CD4-positive, alpha-beta T cell treated with Interleukin-21 for 1 hour (primary cell): ENCODE results near the gene GATA6.

Source experiments
- DNase-seq: peaks from one replicate; pipeline ENCODE4 v3.0.0-alpha.2; 2020

Gene GATA6

DNA sequence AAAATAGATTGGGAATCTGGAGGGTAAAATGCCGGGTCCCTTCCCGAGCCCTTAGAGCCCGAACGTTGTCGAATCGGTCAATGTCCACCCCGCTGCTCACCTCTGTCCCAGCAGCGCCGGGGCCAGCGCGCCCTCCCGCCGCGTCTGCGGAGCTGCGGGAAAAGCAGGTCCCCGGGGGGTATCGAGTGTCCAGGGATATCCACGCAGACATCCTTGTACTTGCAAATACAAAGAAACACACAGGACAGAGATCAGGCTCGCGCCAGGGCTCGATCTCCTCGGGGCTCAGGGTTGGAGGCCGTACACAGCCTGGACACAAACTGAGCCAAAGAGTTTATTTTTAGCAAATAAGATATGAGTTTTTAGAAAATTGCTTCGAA lies 2.3 kb upstream of the GATA6 start:
- DNase-seq = no peak

DNA sequence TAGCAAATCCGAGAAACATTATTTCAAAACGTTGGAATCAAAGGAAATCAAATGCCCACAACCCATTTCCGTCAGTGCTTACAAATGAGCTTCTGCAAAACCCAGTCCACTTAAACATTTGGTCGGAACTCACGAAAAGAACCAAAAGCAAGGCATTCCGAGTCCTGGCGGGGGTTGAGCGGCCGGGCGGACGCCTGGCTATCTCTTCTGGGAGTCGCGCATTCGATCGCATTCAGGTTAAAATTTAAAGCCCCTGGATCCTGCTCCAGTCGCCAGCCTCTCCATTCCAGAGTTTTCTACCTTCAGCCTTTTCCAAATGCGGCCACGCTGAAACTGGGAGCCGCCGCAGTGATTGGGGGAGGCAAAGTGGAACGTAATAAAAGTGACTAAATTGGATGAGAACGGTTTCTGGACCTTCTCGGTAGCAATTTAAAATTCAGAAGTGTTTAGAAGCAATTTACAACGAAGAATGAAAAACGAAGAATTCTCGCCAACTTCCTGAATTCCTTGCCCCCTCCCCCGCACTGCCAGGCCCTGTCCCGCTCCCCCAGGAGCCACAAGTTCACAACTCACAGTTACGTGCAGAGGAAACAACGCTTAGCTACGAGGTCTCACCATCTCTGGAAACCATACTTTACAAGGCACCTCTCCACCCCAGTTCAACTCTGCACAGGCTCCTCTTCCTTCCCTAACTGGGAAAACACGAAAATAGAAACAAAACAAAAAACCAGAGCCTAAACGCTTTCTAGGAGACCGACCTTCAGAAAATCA lies 1.7 kb upstream of the GATA6 start:
- DNase-seq = no peak

DNA sequence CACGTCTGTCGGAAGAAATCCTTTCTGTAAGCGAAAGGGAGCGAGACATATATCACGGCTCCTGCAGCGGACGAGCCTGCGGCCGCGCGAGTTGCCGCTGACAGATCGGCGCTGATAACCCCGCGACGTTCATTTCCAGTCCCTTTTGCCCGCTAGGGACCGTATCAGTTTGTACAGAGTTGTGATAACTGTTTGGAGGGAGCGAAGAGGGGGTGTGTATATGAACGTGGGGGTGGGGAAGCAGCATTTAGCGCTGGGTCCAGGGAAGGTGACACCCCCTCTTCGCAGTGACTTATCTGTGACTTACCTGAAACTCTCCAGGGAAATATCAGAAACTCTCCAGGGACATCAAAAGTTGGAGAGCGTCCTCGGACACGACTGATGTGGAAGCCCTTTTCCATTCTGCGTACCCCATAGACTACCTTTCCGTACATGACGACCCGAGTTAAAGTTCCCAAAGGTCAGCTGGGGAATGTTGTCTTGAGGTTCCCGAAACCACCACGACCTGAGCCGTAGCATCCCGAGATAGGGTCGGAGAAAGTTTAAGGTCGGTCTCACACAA lies 948 bp upstream of the GATA6 start:
- DNase-seq = peak; percentile 30

DNA sequence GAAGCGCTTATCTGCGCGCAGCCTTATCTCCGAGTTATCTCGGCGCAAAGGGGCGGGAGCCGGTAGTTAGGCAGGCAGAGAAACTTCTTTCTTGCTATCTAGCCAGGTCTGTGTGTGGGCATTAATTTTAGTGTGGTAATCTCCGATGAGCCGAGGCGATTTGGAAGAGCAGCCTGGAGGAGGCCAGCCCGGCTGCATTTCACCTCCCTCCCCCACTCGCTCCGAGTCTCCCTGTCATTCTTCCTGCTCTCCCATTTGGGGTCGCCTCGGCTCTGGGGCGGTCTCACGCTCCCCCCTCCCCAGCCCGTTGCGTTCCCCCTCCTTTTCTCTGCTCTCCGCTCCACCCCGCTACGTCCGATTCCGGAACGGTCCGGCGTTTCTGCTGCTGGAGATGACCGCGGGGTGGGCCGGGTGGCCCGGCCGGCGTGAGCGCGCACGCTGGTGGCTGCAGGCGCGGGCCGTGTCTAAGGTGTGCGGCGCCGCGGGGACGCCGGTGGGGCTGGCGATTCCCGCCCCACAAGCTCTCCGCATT lies 566 bp downstream of the GATA6 start:
- DNase-seq = peak; percentile 13

DNA sequence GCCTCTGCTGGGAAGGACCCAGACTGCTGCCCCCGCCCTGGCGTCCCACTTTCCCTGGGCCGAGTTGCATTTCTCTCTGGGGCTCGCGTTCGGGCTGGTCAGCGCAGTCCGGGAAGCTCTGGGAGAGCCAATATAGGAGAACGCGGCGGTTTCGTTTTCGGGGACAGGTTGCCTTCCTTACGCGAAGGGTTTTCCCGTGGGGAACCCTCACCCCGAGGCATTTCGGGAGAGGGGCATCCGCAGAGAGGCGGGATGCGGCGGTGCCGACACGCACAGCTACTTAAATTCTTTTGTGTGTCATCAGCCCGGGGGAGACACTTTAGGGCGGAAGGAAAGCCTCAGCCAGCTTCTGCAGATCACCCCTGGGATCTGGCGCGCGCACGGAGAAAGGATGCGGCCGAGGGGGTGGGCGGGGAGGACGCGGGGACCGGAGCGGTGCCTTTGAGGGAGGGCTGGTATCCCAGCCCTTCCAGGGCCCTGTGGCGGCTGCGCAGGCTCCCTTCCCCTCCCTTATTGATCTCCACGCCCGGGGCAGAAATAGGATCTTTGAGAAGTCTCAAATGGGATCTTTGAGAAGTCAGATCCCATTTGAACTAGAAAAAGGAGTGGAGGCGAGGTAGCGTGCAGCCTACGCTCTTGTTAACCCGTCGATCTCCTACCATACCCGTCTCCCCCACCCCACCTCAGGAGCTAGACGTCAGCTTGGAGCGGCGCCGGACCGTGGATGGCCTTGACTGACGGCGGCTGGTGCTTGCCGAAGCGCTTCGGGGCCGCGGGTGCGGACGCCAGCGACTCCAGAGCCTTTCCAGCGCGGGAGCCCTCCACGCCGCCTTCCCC lies 1.2 kb downstream of the GATA6 start:
- DNase-seq = no peak

DNA sequence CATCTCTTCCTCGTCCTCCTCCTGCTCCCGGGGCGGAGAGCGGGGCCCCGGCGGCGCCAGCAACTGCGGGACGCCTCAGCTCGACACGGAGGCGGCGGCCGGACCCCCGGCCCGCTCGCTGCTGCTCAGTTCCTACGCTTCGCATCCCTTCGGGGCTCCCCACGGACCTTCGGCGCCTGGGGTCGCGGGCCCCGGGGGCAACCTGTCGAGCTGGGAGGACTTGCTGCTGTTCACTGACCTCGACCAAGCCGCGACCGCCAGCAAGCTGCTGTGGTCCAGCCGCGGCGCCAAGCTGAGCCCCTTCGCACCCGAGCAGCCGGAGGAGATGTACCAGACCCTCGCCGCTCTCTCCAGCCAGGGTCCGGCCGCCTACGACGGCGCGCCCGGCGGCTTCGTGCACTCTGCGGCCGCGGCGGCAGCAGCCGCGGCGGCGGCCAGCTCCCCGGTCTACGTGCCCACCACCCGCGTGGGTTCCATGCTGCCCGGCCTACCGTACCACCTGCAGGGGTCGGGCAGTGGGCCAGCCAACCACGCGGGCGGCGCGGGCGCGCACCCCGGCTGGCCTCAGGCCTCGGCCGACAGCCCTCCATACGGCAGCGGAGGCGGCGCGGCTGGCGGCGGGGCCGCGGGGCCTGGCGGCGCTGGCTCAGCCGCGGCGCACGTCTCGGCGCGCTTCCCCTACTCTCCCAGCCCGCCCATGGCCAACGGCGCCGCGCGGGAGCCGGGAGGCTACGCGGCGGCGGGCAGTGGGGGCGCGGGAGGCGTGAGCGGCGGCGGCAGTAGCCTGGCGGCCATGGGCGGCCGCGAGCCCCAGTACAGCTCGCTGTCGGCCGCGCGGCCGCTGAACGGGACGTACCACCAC lies 2.1 kb downstream of the GATA6 start:
- no peak for DNase-seq

DNA sequence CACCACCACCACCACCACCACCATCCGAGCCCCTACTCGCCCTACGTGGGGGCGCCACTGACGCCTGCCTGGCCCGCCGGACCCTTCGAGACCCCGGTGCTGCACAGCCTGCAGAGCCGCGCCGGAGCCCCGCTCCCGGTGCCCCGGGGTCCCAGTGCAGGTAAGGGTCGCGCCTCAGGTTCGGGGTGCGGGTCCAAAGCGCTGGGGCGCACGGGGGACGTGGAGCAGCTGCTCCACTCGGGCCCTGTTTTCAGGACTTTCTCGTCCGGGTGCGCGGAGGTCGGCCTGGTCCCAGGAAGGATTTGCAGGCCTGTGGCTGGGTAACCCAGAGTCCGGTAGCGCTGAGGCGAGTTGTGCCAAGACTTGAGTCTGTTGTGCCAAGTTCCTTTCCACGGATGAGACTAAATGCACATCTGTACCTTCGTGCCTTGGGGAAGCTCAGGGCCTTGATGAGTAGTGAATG lies 2.8 kb downstream of the GATA6 start:
- no peak for DNase-seq

DNA sequence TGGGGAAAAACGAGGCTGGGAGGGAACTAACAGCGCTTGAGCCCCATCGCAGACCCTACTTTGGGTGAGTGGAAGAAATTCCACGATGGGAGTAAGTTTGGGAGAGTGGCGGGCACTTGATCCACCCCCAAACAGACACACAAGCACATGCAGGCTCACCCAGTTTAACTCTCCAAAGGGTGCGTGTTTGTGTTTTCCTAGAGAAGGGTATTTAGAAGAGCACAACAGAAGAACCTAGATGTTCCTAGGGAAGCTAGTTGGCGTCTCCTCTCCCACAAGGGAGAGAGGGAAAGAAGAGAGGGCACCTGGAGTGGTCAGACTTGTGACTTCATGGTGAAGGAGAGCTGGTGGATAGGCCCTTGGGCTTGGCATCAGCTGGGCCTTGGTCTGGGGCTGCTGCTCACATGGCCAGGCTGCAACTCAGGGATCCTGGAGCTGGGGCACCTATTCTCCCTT lies 3.2 kb downstream of the GATA6 start:
- DNase-seq = no peak

DNA sequence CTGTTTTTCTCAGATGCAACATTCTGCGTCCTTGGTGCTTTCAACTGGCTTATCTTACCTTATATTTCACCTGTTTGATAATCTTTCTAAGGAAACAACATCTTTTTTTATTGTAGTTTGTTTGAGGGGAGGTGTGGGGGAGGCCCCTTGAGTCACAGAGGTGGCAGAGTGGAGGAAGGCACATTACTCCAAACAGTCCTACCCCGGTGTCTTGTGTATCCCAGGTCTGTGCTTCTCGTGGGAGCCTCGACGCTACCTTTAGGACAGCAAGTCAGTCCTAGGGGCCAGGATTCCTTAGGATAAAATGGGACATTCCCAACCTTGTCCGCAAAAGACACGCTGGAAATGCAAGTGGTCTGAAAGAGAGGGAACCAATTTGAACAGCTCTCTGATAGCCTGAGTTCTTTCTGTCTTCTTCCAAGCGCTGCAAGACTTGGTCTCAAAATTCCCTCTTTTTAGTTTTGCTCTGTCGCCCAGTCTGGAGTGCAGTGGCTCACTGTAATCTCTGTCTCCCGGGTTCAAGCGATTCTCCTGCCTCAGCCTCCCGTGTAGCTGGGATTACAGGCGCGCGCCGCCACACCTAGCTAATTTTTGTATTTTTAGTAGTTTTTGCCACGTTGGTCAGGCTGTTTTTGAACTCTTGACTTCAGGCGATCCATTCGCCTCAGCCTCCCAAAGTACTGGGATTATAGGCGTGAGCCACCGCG lies 4.0 kb downstream of the GATA6 start:
- DNase-seq = no peak

DNA sequence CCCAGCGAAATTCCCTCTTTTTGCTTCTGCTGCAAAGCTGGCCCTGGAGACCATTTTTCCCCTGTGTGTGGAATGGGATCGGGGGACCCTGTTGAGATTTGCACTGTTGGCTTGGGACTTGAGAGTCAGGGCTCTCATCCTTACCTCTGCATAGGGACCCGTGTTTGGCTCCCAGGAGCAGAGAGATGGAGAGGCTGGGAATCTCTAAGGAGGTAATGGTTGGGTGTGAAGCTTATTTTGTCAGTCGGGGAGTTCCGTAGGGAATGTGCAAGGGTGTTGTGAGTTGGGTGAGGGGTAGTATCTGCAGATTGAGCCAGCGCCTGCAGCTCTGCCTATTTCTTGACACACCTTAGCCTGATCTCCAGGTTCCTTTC lies 4.5 kb downstream of the GATA6 start:
- no peak for DNase-seq

DNA sequence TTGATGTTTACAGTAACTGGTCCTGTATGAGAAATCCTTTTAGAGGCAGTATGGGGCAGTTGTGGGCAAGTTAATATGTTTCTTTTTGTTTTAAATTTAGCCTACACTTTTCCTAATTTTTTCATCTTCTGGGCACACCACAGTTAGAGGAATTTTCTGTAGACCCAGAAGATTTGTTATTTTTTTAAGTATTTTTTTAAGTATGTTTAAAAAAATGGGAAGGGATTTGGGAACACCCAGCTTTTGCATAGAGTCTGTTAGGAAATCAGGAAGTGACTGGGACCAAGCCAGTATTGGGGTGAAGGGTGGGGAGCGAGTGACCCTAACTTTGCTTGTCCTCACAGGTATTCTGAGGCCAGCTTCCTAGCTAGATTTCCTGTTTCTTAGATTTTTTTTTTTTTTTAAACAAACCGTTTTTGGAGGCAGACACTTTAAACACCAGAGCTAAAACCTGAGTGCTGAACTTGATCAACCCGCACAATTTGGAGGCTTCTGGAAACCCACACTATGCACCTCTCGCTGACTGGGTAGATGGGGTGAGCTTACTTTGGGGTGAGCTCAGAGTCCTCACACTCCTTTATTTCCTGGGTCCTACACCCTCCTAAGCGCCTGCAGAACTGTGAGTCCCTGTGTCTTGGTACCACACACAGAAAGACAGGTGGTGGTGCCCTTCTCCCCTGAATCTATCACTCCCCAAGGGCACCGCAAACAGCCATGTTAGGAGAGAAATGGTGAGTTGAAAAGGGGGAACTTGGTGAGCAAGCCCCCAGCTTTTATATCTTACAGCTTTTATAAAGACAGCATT lies 5.2 kb downstream of the GATA6 start:
- DNase-seq = no peak

DNA sequence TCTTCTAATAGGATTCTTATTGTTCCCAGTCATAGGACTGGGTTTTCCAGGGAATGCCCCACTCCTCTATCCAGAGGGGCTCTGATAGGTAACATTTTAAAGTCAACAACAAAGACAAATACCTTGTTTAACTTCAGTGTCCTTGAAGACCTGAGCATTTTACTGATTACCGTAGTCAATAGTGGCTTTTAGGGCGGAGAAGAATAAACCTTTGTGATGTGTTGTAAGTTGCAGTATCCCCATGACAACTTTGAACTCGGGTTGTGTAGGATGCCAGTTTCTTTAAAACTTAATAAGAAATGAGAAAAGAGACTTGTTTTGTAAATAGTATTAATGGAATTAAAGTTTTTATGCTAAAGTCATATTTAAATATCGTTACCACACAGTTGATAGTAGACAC lies 6.0 kb downstream of the GATA6 start:
- DNase-seq = no peak

DNA sequence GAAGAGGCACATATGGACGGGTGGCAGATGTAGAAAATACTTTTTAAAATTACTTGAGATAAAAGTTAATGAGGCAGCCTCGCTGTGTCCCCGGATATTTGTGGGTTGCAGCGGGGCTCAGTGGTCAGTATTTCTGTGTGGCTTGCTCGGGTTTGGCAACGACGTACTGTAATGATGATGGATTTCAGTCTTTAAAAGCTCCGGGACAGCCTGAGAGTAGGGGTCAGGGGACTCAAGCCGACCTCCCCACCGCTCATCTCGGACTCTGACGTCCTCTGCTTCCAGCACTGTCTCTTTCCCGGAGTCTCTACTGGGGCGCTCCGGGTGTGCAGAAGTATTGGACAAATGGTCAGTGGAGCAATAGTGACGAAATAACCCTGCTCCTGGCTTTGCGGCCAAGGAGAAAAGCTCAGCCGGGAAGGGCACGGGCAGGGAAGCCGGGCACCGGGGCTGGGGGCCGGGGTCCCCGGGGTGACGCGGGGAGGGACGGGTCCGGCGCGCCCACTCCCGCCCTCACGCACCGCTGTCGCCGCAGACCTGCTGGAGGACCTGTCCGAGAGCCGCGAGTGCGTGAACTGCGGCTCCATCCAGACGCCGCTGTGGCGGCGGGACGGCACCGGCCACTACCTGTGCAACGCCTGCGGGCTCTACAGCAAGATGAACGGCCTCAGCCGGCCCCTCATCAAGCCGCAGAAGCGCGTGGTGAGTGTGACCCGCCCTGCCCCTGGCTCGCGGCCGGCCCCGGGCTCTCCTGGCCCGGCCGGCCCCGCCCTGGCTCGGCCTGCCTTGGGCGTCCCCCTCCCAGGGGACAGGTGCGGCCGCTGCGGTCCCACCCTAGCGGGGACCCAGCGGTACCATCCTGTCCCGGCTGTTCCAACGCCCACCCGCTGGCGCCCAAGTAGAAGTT lies 7.3 kb downstream of the GATA6 start:
- DNase-seq = no peak

DNA sequence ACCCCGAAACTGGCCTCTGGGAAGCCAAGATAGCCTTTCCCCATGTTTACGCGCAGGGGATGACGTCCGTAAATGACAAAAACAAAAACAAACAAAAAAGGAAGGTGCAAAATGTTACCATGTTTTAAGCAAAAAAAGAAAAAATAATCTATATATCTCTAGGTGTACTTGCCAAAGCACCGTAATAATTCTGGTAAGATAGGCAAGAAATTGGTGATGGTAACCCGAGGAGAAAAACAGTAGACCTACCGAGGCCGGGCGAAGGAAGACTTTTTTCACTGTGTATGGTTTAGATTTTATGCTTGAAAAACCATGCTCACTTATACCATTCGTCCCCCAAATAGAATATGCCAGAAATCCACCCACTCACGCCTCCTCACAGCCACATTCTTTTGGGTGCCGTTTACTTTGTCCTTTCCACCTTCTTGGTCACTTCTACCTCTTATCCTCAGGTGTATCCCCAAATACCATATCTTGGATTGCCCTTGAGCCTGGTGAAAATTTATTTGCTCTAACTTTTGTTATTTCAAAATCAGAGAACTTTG lies 8.0 kb downstream of the GATA6 start:
- DNase-seq = no peak

DNA sequence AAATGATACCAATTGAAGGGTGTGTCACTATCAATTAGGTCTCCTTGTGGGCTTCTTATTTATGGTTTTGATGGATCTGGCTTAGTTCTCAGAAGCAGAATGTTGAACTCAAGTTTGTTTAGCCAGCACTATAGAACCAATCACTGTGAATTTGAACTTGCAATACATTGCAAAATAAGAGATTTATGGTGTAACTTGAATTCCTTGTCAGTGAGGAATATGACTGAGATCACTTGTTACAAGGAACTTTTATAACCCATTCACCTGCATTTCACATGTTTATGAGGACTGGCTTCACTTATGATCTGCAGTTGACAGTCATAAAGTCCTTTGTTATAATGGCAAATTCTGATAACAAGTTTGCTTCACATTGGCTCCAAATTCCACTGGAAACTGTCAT lies 9.8 kb downstream of the GATA6 start:
- DNase-seq = no peak

DNA sequence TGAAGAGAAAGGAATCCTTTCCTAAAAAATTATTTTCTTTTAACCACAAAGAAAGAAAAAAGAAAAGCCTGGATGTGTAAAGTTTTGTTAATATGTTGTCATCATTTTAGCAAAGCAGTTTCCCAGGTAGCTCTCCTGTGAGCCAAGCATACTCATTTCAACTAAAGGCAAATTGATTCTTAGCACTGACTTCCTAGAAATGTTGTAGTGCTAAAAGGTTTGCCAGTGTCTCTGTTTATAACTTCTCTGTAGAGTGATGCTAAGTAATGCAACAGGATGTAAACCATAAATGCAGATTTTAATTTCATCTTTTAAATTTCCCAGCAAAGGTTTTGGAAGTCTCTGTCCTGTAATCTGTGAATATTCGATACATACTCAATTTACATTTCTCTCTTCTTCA lies 10.2 kb downstream of the GATA6 start:
- no peak for DNase-seq

DNA sequence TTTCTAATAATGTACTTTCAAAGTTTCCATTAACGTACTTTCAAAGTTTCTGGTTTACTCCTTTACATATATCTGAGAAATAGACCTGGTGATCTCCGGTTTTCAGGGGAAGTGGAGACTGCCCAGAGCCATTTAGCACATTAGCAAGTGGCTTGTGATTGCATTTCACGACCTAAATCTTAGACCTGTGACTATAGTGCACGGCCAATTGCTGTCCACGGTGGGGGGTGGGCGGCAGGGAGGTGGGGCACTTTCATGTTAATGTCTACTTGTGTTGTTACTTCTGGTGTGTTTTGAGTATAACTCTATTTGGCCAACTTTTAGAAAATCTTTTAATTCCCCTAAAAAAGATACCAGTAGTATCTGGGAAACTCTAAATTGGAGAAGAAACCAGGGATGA lies 11.3 kb downstream of the GATA6 start:
- DNase-seq = no peak

DNA sequence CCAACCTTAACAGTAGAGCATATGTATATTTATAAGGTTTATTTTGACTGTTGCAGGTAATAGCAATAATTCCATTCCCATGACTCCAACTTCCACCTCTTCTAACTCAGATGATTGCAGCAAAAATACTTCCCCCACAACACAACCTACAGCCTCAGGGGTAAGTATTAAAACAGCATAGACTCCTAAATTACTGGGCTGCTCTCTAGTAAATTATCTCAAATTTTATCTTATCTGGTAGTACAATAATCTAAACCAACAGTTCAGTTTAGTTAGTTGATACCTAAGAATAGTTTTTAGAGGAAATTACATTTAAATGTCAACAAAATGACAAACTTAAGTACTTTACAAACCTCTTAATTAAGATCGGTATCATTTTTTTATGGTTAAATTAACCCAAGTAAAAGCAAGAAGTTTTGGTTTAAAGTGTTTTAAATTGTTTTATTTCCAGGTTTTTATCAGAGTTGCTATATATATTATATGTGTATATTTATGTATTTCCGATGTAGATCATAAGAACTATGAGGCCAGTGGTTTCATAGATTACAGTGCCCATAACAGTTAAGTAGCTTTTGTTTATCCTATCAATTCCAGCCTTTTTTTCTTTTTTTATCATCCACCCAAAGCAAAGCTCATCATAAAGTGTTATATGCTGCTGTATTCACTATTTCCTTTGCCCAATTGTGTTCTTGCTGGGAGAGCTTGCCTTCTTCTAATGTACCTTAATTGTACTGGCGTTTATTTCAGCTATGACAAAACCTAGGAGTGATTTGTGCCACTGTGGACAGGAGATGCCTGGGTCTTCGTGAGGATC lies 13.7 kb downstream of the GATA6 start:
- no peak for DNase-seq

DNA sequence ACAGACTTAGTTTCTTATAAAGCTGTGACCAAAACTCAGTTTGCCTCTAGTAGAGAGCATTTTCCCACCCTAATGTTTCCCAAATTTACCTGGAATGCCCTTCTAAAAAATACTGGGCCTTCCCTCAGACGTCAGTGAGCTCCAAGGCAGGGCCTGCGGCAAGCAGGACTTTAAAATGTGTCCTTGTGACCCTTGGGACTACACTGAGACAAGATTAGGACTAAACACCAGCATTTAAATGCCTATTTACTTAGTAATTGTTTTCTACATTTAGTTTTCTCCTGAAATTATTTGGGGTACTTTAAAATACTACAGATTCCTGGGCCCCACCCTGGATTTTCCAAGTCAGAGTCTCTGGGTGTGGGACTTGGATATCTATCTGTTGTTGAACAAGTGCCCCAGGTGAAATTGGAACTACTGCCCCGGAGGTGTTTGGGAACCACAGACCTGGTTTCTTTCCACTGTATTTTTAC lies 14.3 kb downstream of the GATA6 start:
- DNase-seq = no peak
